Brain microvascular endothelial cell (primary cell): Measurements from ENCODE around the gene CD33.

Experiments used
- DNase-seq: peaks from one replicate; pipeline ENCODE4 v3.0.0-alpha.2; 2020
- H3K27ac ChIP-seq: fragments of 250-450 bp; sonication (Bioruptor Pico); 2 replicates; pipeline ENCODE4 v1.5.1; 2020; ENCODE audit warnings: mild to moderate bottlenecking, moderate library complexity
- H3K27me3 ChIP-seq: fragments of 250-450 bp; sonication (Bioruptor Pico); replicated peaks from 2 replicates; pipeline ENCODE4 v1.5.1; 2020; ENCODE audit warnings: mild to moderate bottlenecking
- H3K36me3 ChIP-seq: fragments of 250-450 bp; sonication (Bioruptor Pico); replicated peaks from 2 replicates; pipeline ENCODE4 v1.5.1; 2020; ENCODE audit warnings: mild to moderate bottlenecking
- H3K4me3 ChIP-seq: 2 replicates; pipeline ENCODE4 v1.5.1; 2011; ENCODE audit warnings: low read depth, mild to moderate bottlenecking, control low read depth, low read length, moderate library complexity
- in situ Hi-C: cut with HindIII; loops from 2 replicates; pipeline ENCODE4 v1.10.0; 2017; ENCODE audit warnings: low sequenced_read_pairs, low pct_ligation_motif_present
- TF ChIP-seq, protein P1 (sequence below): IDR thresholded peaks from 2 replicates; pipeline ENCODE4 v1.5.1; 2011; ENCODE audit warnings: low read depth, mild to moderate bottlenecking, moderate library complexity, low read length, control low read depth, inconsistent platforms; ENCODE audit errors: missing control alignments

Gene CD33

DNA sequence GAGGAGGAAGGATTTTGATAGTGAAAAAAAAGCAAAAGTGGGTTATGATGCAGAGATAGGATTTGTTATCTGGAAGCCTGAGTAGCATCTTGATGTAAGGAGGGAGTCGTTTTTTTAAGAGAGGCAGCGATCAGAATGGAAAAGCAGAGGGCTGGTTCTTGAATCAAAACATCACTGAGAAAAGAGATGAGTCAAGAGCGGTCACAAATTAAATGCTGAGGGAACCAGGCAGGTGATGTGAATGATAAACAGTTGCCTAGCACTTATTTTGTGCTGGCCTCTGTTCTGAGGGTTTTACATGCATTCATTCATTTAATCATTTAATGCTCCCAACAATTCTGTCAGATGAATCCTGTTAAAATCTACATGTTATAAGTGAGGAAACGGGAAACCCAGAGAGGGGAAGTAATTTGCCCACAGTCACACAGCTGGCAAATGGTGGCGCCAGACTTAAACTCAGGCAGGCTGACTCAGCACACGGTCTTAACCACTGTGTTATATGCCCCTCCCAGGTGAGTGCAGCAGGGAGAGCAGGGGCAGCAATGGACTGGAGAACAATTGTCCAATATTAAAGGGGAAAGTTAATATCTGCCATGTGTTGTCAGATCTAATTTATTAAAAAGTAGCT lies 47.4 kb downstream of the CD33 start:
- TF ChIP-seq, protein P1, sequence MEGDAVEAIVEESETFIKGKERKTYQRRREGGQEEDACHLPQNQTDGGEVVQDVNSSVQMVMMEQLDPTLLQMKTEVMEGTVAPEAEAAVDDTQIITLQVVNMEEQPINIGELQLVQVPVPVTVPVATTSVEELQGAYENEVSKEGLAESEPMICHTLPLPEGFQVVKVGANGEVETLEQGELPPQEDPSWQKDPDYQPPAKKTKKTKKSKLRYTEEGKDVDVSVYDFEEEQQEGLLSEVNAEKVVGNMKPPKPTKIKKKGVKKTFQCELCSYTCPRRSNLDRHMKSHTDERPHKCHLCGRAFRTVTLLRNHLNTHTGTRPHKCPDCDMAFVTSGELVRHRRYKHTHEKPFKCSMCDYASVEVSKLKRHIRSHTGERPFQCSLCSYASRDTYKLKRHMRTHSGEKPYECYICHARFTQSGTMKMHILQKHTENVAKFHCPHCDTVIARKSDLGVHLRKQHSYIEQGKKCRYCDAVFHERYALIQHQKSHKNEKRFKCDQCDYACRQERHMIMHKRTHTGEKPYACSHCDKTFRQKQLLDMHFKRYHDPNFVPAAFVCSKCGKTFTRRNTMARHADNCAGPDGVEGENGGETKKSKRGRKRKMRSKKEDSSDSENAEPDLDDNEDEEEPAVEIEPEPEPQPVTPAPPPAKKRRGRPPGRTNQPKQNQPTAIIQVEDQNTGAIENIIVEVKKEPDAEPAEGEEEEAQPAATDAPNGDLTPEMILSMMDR = no peak
- no peak for DNase-seq
- H3K4me3 ChIP-seq = no peak overlapping the region
- in situ Hi-C loops = no loop called here
- no peak overlapping the region for H3K27ac ChIP-seq
- no peaks in the 10 kb centered on the region for H3K27me3 ChIP-seq
- no peaks in the 10 kb centered on the region for H3K36me3 ChIP-seq

DNA sequence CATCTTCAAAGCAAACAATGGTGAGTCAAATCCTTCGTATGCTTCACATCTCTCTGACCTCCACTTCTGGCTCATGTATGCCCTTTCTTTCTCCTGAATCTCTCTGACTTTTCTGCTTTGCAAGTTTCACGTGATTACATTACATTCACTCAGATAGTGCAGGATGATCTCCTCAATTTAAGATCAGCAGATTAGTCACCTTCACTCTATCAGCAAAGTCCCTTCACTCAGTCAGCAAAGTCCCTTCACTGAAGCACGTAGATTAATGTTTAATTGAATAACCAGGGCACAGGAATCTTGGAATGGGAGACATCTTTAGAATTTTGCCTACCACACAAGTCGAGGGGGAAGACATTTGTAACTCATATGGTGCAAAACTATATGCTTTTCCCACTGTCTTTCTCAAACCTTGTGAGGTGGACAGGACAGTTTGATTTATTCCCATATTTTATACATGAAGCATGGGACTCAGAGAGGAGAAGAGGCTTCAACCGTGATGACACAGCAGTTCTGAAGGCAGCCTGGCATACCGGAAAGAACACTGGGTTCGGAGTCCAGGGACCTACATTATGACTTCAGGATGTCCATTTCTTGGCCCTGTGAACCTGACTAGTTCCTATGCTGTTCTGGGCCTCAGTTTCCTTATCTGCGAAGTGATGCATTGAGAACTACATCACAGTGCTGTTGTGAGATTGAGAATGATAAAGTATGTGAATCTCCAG lies 49.3 kb downstream of the CD33 start:
- in situ Hi-C loops = no loop called here
- no peak overlapping the region for H3K27ac ChIP-seq
- no peak for DNase-seq
- H3K27me3 ChIP-seq = no peaks in the 10 kb centered on the region
- no peak overlapping the region for H3K4me3 ChIP-seq
- H3K36me3 ChIP-seq = no peaks in the 10 kb centered on the region
- TF ChIP-seq, protein P1 = no peak

DNA sequence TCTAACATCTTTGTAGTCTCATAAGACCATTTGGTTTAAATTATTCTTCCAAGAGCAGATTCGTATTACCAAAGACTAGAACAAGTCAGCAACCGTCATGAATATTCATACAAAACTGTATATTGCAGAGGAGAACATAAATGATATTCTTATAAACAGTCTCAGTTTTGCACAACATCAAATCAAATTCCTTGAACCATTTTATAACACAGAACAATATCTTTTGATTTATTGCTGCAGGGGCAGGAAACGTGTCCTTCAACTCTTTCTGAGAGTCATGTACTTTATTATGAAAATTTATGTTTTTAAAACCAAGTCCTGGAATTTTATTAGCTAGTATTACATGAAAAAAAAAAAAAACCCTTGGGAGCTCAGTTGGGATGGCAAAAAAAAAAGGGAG lies 52.2 kb downstream of the CD33 start:
- no peak for DNase-seq
- in situ Hi-C loops = no loop called here

DNA sequence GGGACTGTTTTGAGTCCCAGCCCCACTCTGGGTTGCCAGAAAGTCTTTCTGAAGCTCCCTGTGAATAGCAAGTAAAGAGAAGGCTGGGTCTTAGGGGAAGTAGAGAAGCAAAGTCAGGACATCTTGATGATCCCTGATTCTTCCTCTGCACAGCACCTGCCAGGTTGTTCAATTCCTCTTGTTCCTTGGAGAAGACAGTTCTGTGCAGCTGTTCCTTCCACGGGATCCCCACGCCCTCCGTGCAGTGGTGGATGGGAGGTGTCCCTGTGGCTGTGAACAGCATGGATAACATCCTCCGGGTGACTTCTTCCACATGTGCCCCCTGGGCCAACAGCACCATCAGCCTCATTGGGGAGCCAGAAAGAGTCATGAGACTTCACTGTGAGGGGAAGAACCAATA lies 57.5 kb downstream of the CD33 start:
- Histone ChIP-seq H3K36me3 (no peaks in the 10 kb centered on the region), H3K27ac (no peak overlapping the region), H3K4me3 (no peak overlapping the region), H3K27me3 (no peaks in the 10 kb centered on the region)
- no peak for DNase-seq
- TF ChIP-seq, protein P1 = no peak
- in situ Hi-C loops = no loop called here

More for the DNA sequence above, 52.2 kb downstream of the CD33 start:
- Histone ChIP-seq H3K27me3 (no peaks in the 10 kb centered on the region), H3K36me3 (no peaks in the 10 kb centered on the region), H3K27ac (no peak overlapping the region), H3K4me3 (no peak overlapping the region)
- TF ChIP-seq, protein P1 = no peak

DNA sequence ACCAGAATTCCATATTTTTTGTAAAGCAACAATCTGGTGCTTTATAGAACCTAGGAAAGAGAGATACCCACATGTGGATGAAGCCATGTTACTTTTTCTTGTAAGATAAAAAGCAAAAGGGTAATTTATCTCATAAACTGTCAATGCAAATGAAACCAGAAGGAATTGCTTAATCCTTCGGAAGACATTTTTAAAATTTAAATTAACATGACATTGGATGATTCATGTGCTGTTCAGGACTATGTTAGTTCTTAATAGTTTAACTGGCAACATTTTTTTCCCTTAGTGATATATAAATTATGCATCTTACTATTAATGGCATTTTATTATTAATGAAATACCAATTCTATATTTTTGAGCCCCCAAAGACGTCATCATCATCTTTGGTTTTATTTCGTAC lies 60.8 kb downstream of the CD33 start:
- no peak for DNase-seq
- Histone ChIP-seq H3K27ac (no peak overlapping the region), H3K27me3 (no peaks in the 10 kb centered on the region), H3K4me3 (no peak overlapping the region), H3K36me3 (no peaks in the 10 kb centered on the region)
- TF ChIP-seq, protein P1 = no peak
- in situ Hi-C loops = no loop called here
